Measurements from ENCODE around the gene HSPA1A.

GRCh38 chr6:31780507-31781243 is 34.7 kb upstream of the HSPA1A start:
- TF ChIP-seq POLR2A (IDR thresholded peaks at IDR 0.05): no peak
- TF ChIP-seq, protein P1, sequence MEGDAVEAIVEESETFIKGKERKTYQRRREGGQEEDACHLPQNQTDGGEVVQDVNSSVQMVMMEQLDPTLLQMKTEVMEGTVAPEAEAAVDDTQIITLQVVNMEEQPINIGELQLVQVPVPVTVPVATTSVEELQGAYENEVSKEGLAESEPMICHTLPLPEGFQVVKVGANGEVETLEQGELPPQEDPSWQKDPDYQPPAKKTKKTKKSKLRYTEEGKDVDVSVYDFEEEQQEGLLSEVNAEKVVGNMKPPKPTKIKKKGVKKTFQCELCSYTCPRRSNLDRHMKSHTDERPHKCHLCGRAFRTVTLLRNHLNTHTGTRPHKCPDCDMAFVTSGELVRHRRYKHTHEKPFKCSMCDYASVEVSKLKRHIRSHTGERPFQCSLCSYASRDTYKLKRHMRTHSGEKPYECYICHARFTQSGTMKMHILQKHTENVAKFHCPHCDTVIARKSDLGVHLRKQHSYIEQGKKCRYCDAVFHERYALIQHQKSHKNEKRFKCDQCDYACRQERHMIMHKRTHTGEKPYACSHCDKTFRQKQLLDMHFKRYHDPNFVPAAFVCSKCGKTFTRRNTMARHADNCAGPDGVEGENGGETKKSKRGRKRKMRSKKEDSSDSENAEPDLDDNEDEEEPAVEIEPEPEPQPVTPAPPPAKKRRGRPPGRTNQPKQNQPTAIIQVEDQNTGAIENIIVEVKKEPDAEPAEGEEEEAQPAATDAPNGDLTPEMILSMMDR (IDR thresholded peaks at IDR 0.05): no peak
- TF ChIP-seq EP300 (IDR thresholded peaks at IDR 0.05): no peak

Measured in ovary (tissue), 3 donors.